HG03064 (cell line): ENCODE results near the gene GPHN.

Experiments
- ATAC-seq: cut with Tn5 transposase; IDR thresholded peaks from one replicate; pipeline ENCODE4 v1.9.1; 2021; ENCODE audit warnings: low read depth; ENCODE audit not compliant: unreplicated experiment

The GPHN gene

DNA sequence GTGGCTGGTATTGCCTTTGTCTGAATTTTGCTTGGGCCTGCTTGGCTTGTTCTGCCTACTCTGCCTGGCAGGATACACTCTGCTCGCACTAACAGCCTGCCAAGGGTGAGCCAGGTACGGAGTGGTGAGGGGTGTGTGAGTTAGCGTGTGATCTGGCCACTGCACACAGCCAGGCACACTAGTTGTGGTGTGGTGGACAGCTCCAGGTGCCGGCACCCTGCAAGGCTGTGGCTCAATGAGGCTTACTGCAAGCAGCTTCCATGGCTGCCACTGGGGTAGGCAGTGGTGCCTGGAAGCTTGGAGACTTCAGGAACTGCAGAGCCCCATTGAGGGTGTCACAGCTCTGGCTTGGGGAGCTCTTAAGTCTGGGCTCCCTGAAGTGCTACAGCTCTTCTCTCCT is 87.4 kb downstream of the GPHN start:
- no peak for ATAC-seq

DNA sequence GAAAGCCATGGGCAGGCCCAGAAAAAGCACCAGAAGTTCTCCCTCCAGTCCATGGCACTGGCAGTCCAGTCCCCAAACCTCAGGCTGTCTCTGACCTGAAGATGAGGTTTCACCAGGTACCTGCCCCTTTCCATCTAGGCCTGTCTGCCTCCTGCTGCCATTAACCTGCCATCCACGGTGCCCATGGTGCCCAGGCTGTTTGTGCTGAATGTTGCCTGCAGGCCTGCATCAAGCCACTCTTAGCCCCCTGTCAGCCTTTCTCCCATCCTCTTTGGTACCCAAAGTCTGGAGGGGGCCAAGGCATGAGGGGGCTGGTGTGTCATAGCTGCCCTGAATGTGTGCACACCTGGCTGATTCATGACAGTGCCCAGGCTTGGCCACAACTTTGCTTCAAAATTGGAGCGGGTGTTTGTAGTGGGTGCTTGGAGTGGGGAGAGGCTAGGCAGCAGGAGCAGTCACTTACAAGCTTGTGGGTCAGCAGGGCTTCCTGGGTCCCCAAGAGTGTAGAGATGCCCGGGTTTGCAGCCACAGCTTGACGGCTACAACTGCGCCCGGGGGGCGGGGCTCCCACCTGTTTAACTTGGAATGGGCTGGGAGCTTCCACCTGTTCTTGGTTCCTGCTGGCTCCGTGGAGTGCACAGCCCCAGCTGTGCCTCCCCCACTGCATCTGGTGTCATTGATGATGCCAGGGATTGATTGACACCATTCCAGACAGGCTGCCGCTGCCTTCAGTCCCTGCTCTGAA is 88.5 kb downstream of the GPHN start:
- no peak for ATAC-seq

DNA sequence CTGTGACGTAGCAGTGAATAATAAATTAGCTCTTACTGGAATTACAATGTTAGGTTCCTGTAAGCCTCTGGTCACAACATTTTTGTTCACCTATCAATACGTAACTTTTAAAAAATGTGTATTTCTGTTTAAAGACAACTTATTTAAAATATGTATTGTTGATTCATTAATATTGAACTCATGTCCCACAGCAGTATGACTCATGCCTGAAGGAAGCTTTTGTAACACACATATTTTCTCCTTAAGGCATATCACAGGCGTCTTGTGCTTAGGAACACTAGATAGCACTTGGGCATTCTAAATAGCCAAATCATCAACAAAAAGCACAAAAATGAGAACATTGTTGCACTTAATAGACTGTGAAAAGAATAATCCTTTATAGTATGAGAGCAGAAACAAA is 92.5 kb downstream of the GPHN start:
- no peak for ATAC-seq

DNA sequence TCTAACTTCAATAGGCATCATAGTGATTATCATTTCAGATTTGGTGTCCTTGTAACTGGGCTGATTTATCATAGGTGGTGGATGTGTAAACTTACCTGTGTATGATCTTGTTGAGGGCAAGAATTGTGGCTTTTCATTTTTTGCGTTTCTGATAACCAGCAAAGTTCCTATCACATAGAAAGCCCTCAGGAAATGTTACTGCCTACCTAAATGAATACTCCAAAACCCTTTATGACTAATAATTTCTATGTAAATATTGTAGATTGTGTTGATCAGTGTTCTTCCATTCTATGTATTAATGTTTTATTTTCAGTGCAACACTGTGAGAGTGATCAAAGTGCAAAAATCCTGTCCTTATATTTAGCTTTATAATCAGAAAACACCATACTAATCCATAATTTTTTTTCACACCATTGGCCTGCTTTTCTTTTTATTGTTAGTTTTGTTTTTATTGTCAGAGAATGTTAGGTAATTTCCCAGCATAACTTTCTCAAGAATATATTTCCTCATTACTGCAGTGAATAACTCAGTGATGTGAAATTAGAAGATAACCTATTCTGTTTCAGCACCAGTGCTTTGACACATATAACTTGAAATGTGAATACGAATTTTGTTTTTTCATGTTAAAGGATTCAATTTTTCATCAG is 94.1 kb downstream of the GPHN start:
- ATAC-seq, result no peak

DNA sequence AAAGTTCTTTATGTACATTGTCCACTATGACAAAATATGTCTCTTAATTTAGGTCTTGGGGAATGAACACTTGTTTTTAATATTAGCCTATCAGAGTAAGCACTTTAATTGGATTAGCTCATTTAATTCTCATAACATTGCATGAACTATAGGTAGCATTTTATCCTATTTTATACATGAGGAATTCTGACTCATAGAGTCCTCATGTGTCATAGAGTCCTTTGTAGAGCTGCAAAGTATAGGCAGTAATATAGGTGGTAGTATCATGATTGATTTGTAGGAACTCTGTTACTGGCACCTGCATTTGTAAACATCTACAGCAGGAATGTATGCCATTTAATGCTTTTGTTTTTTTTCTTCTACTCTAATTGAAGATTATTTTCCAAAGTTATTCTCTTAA is 96.0 kb downstream of the GPHN start:
- ATAC-seq, result no peak

DNA sequence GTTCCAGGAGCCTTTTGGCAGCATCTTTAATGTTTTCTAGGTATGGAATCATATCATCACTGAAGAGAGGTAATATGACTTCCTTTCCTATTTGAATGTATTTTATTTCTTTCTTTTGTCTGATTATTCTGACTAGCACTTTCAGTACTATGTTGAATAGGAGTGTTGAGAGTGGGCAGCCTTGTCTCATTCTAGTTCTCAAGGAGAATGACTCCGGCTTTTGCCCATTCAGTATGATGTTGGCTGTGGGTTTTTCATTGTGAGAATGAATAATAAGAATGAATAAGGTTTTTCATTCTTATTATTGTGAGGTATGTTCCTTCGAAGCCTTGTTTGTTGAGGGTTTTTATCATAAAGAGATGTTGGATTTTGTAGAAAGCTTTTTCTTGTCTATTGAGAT is 98.9 kb downstream of the GPHN start:
- no peak for ATAC-seq

DNA sequence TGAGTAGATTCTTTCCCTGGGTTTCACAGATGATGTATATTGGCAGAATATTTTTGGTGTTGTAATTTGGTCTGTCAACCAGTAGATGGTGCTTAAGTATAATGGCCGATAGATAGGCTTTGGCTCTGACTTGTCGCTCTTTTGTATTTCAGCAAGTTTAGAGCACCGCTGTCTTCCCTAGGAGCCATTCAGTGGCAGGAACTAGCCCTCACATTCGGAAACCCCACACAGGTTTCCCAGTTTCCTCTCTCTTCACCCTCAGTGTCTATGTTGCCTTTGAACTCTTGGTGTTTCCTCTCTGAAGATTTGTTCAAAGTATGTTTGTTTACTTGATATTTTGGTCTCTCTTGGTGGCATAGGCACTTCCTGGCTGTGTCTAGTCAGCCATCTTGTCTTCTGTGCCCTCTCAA is 102.2 kb downstream of the GPHN start:
- no peak for ATAC-seq

DNA sequence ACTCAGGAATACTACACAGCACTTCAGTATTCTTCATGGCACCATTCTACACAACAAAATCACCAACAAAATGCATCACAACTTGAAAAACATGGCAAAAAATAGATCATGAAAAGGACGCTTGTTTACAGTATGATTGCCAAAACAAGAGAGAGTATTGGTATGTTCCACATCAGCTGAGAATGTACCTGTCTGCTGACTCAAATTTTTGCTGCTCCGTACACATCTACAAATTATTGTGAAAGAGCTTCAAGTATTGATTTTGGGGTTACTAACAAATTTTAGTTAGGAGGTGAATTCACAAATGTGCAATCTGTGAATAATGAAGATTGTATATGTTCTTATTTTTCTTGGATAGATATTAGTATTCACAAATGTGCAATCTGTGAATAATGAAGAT is 105.4 kb downstream of the GPHN start:
- no peak for ATAC-seq

DNA sequence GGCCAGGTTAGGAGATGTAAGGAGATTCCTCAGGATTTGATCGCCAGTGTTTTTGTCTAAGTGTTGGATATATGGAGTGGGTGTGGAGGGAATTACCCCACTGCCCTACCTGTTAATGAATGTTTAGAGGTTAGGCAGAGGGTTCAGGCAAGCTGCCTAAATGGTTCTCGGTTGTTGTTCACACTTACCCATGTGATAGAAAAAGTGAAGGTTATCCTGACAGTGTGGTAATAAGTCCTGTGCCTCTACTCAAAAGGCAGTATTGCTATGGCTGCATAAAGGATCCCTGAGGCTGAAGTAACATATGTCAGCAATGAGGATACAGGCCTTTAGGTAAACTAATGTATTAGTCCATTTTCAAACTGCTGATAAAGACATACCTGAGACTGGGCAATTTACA is 112.0 kb downstream of the GPHN start:
- no peak for ATAC-seq

DNA sequence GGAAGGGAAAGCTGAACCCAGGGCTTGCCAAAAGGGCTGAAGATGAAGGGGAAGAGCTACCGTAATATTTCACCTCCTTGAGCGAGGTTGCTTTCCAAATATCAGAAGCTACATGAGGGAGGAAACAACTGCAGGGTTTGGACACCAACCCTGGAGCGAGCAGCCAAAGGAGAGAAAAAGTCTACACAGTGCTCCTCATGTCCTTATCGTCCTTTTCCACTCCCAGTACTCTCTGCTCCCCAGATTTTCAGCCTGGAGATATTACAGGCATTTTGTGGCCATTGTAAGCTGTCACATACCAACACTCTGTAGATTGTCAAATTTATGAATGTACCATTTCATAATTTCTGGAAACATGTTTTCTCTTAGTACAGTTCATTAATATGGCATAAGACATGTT is 115.9 kb downstream of the GPHN start:
- ATAC-seq, result no peak

DNA sequence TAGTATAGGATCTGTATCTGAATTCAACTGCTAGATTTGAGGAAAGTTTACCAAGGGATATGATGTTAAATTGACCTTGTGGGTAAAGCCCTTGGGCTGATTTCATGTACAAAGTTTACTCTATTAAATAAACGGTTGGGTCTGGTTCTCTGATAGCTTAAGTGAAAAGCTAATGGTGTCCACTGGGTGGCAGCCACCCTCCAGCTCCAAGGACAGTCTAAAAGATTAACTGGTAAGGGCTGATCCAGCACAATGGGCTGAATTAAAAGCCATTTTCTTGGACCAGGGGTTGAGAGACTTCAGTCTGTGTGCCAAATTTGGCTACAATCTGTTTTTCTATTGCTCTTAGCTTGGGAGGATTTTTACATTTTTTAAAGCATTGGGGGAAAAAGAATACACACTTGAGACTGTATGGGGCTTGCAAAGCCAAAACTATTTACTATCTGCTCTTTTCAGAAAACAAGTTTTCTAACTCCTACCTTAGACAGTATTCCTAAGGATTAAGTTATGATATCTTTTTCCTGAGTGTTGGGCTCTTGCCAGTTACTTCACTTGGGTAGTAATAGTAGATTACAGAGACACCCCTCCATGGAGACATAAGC is 116.5 kb downstream of the GPHN start:
- ATAC-seq, result no peak

DNA sequence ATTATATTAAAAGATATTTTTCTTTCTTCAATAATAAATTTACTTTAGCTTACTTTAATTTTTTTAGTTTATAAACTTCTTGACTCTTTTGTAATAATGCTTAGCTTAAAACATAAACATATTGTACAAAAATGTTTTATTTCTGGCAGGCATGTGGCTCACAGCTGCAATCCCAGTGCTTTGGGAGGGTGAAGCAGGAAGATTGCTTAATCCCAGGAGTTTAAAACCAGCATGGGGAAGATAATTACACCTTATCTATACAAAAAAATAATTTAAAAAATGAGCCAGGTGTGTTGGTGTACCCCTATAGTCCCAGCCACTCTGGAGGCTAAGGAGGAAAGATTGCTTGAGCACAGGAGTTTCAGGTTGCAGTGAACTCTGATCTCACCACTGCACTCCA is 120.7 kb downstream of the GPHN start:
- no peak for ATAC-seq

DNA sequence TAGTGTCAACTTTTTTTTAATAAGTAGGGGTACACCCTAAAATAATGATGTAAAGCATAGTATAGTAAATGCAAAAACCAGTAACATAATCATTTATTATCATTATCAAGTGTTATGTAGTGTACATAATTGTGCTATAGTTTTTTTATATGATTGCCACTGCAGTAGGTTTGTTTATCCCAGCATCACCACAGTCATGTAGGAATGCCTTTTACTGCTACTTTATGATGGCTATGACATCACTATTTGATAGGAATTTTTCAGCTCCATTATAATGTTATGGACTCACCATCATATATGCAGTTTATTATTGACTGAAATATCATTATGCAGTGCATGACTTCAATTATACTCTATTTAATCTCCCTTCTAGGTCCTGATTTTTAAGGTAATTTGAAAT is 121.6 kb downstream of the GPHN start:
- ATAC-seq, result no peak

DNA sequence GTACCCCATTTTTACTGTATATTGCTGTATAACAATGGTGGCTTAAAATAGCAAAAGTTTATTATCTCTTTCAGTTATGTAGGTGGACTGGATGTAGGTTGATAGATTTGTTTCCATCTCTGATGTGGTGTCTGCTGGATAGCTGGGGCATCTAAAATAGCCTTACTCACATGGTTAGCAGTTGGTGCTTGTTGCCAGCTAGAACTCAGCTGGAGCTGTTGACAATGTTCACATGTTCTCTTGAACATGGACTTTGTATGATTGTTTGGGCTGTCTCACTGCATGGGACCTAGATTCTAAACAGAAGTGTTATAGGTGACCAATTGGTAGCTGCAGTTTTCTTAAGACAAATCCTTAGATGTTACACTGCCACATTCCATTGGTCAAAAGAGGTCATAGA is 126.9 kb downstream of the GPHN start:
- ATAC-seq, result no peak

DNA sequence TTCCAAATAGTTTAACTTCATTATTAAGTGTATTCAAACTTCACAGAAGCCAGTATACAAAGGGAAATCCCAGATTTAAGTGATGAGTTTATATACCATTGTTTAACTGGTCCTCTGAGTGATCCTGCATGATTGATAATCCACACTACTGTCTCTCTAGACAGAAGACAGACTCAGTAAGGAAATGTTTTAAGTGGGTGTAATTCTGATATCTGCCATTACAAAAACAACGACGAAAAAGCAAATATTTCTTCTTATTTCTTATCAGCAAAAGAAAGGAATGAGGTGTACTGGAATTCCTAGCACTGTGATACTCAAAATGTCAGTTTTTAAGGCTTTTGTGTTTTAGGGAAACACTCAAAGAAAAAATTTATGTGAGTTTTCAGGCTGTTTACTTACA is 127.5 kb downstream of the GPHN start:
- ATAC-seq, result no peak

DNA sequence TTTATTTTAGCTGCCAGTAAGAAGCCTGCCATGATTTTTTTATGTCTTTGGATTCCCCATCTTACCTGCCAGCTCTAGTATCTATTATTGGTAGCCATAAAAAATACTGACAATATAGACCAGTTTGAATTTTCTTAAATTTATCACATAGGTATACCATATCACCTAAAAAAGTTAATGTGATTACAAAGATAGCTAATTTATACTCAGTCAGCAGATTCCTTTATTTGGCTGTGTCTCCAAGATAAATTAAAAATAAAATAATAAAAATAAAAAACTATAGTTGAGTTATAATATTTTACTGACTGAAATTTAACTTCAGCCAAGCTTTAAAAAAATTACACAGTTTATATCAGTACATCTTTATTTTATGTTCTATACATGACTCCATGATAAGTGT is 128.3 kb downstream of the GPHN start:
- ATAC-seq, result no peak

DNA sequence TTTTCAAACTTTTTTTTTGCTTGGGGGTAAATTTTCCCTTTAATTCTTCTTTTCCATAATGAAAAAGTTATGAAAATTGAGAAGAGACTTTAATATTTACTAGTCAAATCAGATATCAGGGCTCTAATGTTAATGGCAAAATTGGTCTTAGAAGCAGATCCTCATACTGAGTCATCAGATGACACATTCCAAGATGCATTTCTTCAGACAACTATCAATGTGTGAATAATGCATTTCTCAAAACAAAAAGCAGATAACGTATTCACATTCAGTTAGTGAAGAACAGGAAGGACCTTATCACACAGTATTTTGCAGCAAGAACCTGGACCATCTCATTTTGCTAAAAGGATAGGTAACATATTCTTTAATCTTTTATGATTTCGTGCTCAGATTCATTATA is 130.7 kb downstream of the GPHN start:
- no peak for ATAC-seq

DNA sequence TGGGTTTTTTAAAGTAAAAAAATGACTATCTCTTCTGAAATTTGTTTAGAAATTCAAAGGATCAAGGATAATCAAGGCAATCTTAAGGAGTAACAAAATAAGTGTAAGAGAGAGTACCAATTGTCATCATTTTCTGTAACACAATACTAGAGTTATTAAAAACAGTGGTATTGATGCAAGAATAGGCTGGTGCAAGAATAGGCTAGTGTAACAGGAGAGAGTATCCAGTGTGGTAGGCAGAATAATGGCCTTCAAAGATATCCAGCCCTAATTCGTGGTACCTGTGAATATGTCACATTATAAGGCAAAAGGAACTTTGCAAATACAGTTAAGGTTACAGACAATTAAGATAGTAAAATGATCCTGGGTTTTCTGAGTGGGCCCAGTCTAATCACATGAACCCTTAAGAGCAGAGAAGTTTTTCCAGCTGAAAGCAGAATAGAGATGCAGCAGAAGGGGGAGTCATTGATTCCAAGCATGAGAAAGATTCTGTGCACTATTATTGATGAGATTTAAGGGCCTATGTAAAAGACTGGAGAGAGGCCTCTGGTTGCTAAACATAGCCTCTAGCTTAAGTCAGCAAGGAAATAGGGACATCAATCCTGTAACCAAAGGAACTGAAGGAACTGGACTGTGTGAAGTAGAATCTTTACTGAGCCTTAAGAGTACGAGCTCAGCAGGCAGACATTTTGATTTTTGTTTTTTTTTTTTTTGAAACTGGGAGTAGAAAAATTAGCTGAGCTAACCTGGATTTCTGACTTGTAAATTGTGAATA is 134.1 kb downstream of the GPHN start:
- no peak for ATAC-seq

DNA sequence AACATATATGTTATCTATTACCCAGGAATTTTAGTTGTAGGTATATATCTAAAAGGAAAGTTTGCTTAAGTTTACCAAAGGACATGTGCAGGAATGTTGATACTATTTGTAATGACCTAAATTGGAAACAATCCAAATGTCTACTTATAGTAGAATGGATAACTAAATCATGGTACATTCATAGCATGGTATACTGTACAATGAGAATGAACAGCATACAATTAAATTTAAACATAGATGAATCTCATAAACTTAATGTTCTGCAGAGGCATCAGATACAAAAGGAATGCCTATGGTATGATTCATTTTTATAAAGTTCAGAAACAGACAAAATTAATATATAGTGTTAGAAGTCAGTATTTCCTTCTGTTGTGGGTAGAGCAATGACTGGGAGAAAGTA is 135.4 kb downstream of the GPHN start:
- no peak for ATAC-seq

DNA sequence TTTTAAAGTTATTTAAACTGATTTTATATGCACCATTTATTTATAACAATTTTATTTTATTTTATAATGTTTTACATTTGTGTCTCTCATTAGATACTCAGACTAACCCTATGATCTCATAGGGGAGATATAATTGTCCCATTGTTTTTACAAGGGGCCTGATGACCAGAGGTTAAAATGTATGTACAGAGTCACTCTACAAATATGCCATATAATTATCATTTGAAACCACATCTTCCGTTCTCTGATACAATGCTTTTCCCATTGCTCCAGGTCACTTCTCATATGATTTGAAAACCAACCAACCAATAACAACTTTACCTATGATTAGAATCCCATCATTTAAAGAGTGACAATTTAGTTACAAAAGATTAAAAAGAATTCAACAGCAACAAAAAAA is 137.8 kb downstream of the GPHN start:
- ATAC-seq, result no peak

DNA sequence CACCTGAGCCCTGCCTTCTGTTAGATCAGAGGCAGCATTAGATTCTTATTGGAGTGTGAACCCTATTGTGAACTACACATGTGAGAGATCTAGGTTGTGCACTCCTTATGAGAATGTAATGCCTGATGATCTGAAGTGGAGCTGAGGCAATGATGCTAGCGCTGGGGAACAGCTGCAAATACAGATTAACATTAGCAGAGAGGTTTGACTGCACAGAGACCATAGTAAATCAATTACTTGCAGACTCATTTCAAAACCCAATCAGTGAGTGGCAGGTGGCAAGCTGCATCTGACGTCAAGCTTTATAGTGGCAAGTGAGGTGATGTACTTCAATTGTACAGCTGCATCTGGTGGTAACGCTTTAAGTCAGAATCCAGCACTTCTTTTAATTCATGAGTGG is 141.6 kb downstream of the GPHN start:
- ATAC-seq, result no peak
